HepG2 (cell line): Measurements from ENCODE around the gene CSTF3. TPM values are rescaled to one million over a fixed set of nuclear protein-coding genes. Genes with fewer than 3 reads are reported as not detected.

Source experiments
- ATAC-seq: fragments of 200-7000 bp; cut with Tn5 transposase; 3 replicates; pipeline ENCODE4 v1.9.1; 2020; ENCODE audit warnings: mild to moderate bottlenecking, moderate library complexity
- BruUV-seq: library from RNA; stranded (reverse); fragments of 400-500 nt; replicated peaks from 2 replicates; lab custom pipeline; 2021; lab: Mats Ljungman, UMichigan
- CTCF ChIA-PET: fragments of 300-600 bp; formaldehyde crosslinking; extraction: SDS; loops from one replicate; lab custom pipeline; 2021; ENCODE audit warnings: low total read pairs, inconsistent platforms, low intra/inter-chr PET ratio; lab: Yijun Ruan, JAX
- POLR2A ChIA-PET: fragments of 350-600 bp; sonication (Branson Sonifier 250); formaldehyde crosslinking; loops from one replicate; lab custom pipeline; 2020; ENCODE audit warnings: antibody characterized with exemption, inconsistent platforms; lab: Yijun Ruan, JAX
- DNase-seq: peaks from one replicate; pipeline ENCODE4 v3.0.0-alpha.2; 2015; ENCODE audit warnings: low spot score
- FAIRE-seq: peaks from 3 replicates; lab custom pipeline; 2011; peaks lifted over from hg19 to GRCh38; lab: Jason Lieb, UNC
- H2AFZ ChIP-seq: one replicate; pipeline ENCODE4 v1.6.1; 2011; ENCODE audit warnings: low read length, inconsistent platforms
- H3K27ac ChIP-seq: fragments of 300-600 bp; 3 replicates; pipeline ENCODE4 v1.8.0; 2011; ENCODE audit warnings: mixed run types, mild to moderate bottlenecking, mixed read lengths, low read length, inconsistent platforms; ENCODE audit not compliant: insufficient read depth; ENCODE audit errors: extremely low read length
- H3K27me3 ChIP-seq, 2 experiments: fragments of 200-600 bp in 1 of 2; 2 replicates in 1 of 2; 3 replicates in 1 of 2; pipeline versions ENCODE4 v1.6.0 to v1.8.0; 2011; ENCODE audit warnings: low read length in 2 of 2, mild to moderate bottlenecking in 2 of 2, moderate library complexity in 2 of 2, inconsistent platforms in 1 of 2; ENCODE audit not compliant: insufficient read depth in 2 of 2, control insufficient read depth in 1 of 2
- H3K36me3 ChIP-seq, 2 experiments: fragments of 200-600 bp in 1 of 2; replicated peaks in 1 of 2; 2 replicates in 1 of 2; 3 replicates in 1 of 2; pipeline versions ENCODE4 v1.5.1 to v1.8.0; 2011; ENCODE audit warnings: low read length in 2 of 2, inconsistent platforms in 1 of 2; ENCODE audit not compliant: insufficient read depth in 2 of 2, control insufficient read depth in 1 of 2
- H3K4me1 ChIP-seq: 2 replicates; pipeline ENCODE4 v1.5.1; 2012; ENCODE audit warnings: low read length, inconsistent platforms; ENCODE audit not compliant: insufficient read depth
- H3K4me2 ChIP-seq: 2 replicates; pipeline ENCODE4 v1.6.0; 2011; ENCODE audit warnings: low read depth, low read length, inconsistent platforms
- H3K4me3 ChIP-seq, 3 experiments: fragments of 200-600 bp in 1 of 3; sonication (generic), shearing (Covaris generic) in 1 of 3; replicated peaks in 1 of 3; 2 replicates each; pipeline ENCODE4 v1.5.1; 2011 to 2016; ENCODE audit warnings: low read length in 3 of 3, inconsistent platforms in 2 of 3, low read depth in 2 of 3, mild to moderate bottlenecking in 2 of 3, control low read depth in 1 of 3, mixed read lengths in 1 of 3; ENCODE audit not compliant: insufficient read depth in 1 of 3
- H3K79me2 ChIP-seq: one replicate; pipeline ENCODE4 v1.6.1; 2011; ENCODE audit warnings: low read length, inconsistent platforms; ENCODE audit not compliant: insufficient read depth
- H3K9ac ChIP-seq: 2 replicates; pipeline ENCODE4 v1.6.0; 2011; ENCODE audit warnings: mild to moderate bottlenecking, low read depth, low read length, inconsistent platforms; ENCODE audit not compliant: insufficient read depth
- H3K9me3 ChIP-seq: 2 replicates; pipeline ENCODE4 v1.5.1; 2012; ENCODE audit warnings: mild to moderate bottlenecking, low read length
- H4K20me1 ChIP-seq: 2 replicates; pipeline ENCODE4 v1.6.0; 2011; ENCODE audit warnings: inconsistent platforms, mild to moderate bottlenecking, low read length, moderate library complexity; ENCODE audit not compliant: insufficient read depth
- FOSL2 ChIP-seq: sonication (generic); formaldehyde crosslinking; IDR thresholded peaks from 2 replicates; pipeline ENCODE4 v1.4.0; 2020; ENCODE audit warnings: missing genetic modification reagents
- FOXA3 ChIP-seq: IDR thresholded peaks from 2 replicates; pipeline ENCODE4 v1.6.1; 2016; ENCODE audit warnings: missing genetic modification reagents, missing compliant biosample characterization
- MLX ChIP-seq: IDR thresholded peaks from 2 replicates; pipeline ENCODE4 v1.6.1; 2016
- SNAI1 ChIP-seq: sonication (generic); formaldehyde crosslinking; IDR thresholded peaks from 2 replicates; pipeline ENCODE4 v1.5.0; 2020; ENCODE audit warnings: mild to moderate bottlenecking, missing genetic modification reagents, borderline replicate concordance
- ZFP41 ChIP-seq: sonication (generic); formaldehyde crosslinking; IDR thresholded peaks from 2 replicates; pipeline ENCODE4 v1.4.0; 2020; ENCODE audit warnings: mild to moderate bottlenecking, missing genetic modification reagents, borderline replicate concordance
- ZNF318 ChIP-seq: sonication (generic); formaldehyde crosslinking; IDR thresholded peaks from 2 replicates; pipeline ENCODE4 v1.4.0; 2020; ENCODE audit warnings: mild to moderate bottlenecking, missing genetic modification reagents
- in situ Hi-C: cut with HindIII; loops from 2 replicates; pipeline ENCODE4 v1.10.0; 2017; ENCODE audit warnings: low pct_unique_long_range_greater_than_20kb; ENCODE audit not compliant: extremely low pct_ligation_motif_present
- intact Hi-C: fragments of 100-400 bp; cut with micrococcal nuclease; formaldehyde crosslinking; loops from one replicate; pipeline ENCODE4 v1.10.0; 2022; ENCODE audit not compliant: unreplicated experiment
- polyA plus RNA-seq, 8 experiments: library from polyadenylated mRNA; depleted of rRNA in 3 of 8; stranded (reverse) in 7 of 8; unstranded in 1 of 8; fragments of >200 nt; fragmentation: Illumina TruSeq in 4 of 8; extraction: Trizol in 4 of 8; gene quantifications; 2 replicates each; pipeline versions ENCODE4 v1.2.1 to v1.2.3, GENCODE V29; 2011 to 2016; ENCODE audit warnings: low read depth in 4 of 8, missing spikeins in 1 of 8, mixed read lengths in 1 of 8; ENCODE audit not compliant: insufficient read depth in 1 of 8
- total RNA-seq, 5 experiments: library from RNA; depleted of rRNA; stranded (reverse); fragments of >200 nt; fragmentation: Illumina TruSeq; extraction: Trizol; gene quantifications; 2 replicates each; pipeline ENCODE4 v1.2.3, GENCODE V29; 2016; ENCODE audit warnings: low read depth in 1 of 5
- TF ChIP-seq, protein P1 (sequence below): sonication (generic); formaldehyde crosslinking; IDR thresholded peaks from 2 replicates; pipeline ENCODE4 v1.4.0; 2020; ENCODE audit warnings: missing genetic modification reagents, mild to moderate bottlenecking, borderline replicate concordance

Gene CSTF3
- total and polyA plus RNA-seq, 2 of the 13 experiments (the other 11 are each of a cell fraction or from before 2014, with no cell fraction given), result 21.5 to 43.6 TPM

DNA sequence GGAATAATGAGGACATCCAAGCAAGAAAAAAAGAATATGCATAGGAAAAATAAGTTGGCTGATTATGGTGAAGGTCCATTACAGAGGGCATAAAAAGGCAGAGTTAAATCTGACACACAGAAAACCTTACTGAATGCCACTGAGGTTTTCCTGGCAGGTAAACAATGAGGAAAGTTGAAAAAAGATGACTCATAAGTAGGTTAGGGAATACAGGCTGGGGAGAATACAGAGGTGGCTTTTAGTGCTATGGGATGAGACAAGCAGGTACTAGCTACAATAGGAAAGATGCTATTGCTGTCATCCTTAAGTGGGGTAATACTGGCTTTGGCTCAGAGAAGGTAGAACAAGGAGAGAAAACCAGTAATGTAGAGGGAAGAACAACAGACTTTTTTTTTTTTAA is 44.7 kb downstream of the CSTF3 start:
- POLR2A ChIA-PET, result no interaction called here

More for the DNA sequence above, 44.7 kb downstream of the CSTF3 start:
- CTCF ChIA-PET, result no interaction called here
- H3K36me3 ChIP-seq, result no peaks in the 10 kb centered on the region; a peak in 1 of 5 replicates
- no peak for TF ChIP-seq ZFP41 (CRISPR knock-in tag)
- TF ChIP-seq FOSL2 (CRISPR knock-in tag), result peak; percentile 74
- TF ChIP-seq, protein P1, sequence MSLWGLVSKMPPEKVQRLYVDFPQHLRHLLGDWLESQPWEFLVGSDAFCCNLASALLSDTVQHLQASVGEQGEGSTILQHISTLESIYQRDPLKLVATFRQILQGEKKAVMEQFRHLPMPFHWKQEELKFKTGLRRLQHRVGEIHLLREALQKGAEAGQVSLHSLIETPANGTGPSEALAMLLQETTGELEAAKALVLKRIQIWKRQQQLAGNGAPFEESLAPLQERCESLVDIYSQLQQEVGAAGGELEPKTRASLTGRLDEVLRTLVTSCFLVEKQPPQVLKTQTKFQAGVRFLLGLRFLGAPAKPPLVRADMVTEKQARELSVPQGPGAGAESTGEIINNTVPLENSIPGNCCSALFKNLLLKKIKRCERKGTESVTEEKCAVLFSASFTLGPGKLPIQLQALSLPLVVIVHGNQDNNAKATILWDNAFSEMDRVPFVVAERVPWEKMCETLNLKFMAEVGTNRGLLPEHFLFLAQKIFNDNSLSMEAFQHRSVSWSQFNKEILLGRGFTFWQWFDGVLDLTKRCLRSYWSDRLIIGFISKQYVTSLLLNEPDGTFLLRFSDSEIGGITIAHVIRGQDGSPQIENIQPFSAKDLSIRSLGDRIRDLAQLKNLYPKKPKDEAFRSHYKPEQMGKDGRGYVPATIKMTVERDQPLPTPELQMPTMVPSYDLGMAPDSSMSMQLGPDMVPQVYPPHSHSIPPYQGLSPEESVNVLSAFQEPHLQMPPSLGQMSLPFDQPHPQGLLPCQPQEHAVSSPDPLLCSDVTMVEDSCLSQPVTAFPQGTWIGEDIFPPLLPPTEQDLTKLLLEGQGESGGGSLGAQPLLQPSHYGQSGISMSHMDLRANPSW (CRISPR knock-in tag), result no peak
- TF ChIP-seq SNAI1 (CRISPR knock-in tag), result no peak
- 0 out of 2 replicates have a peak, but pooled peaks have one; percentile 15 for TF ChIP-seq FOXA3 (CRISPR knock-in tag)
- TF ChIP-seq MLX (CRISPR knock-in tag), result no peak
- no peak for TF ChIP-seq ZNF318
- H3K4me2 ChIP-seq, result no peak overlapping the region
- in situ Hi-C loops (no loop called here), intact Hi-C loops (no loop called here)
- FAIRE-seq (no peak), ATAC-seq (peak; percentile 67), DNase-seq (peak; percentile 27)
- peaks cover 7% of the 10 kb centered on the region; the same call in 1 of the 2 replicates for H3K4me1 ChIP-seq
- H3K4me3 ChIP-seq, result no peak overlapping the region
- no peaks in the 10 kb centered on the region for H3K79me2 ChIP-seq
- H3K9ac ChIP-seq, result no peak overlapping the region
- H3K9me3 ChIP-seq, result no peaks in the 10 kb centered on the region
- H4K20me1 ChIP-seq, result no peaks in the 10 kb centered on the region
- H3K27me3 ChIP-seq, result no peaks in the 10 kb centered on the region
- H3K27ac ChIP-seq, result no peak overlapping the region
- no peak overlapping the region for H2AFZ ChIP-seq
- no TSS peak for BruUV-seq
